Measurements from ENCODE around the gene GABPB2.

GABPB2 gene

DNA sequence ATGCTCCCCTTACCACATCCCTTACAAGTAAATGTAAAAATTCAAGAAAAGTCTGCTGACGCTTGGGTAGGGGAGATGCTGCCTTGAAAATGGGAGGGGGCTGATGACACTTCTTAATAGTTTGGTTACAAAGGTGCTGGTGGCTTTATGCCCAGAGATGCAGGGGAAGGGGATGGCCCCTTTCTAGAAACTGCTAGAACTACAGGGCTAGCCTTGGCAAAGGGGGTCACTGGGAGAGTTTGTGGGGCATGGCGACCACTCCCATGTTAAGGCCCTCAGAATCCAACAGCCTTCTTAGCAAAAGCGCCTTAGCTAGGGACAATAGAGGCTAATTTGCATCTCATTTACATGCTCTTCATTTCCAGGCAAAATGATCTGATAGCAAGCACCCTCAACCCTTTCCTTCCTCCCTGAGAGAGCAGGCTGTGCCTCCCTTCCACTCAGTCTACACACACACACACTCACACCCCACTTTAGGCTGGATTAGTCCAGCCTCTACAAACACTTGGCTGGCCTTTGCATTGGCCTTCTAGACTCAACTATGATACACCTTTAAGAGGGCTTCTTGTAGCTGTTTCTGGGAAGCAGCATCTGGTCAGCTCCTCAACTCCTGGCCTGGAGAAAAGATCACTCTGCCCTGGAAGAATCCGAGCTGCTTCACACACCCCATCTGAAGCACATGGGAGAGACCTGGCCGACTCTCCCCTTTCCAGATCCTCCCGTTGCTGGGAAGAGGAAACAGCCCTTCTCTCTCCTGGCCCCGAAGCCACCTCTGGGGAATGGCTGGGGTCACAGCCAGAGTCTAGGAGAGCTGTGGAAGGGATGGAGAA is 74.1 kb downstream of the GABPB2 start:
- TF ChIP-seq MYC (IDR thresholded peaks at IDR 0.05; ENCODE audit: low read depth, low read length) (no peak), POLR2A (IDR thresholded peaks at IDR 0.05; ENCODE audit: extremely low read depth, insufficient read length) (no peak)
- TF ChIP-seq, protein P1, sequence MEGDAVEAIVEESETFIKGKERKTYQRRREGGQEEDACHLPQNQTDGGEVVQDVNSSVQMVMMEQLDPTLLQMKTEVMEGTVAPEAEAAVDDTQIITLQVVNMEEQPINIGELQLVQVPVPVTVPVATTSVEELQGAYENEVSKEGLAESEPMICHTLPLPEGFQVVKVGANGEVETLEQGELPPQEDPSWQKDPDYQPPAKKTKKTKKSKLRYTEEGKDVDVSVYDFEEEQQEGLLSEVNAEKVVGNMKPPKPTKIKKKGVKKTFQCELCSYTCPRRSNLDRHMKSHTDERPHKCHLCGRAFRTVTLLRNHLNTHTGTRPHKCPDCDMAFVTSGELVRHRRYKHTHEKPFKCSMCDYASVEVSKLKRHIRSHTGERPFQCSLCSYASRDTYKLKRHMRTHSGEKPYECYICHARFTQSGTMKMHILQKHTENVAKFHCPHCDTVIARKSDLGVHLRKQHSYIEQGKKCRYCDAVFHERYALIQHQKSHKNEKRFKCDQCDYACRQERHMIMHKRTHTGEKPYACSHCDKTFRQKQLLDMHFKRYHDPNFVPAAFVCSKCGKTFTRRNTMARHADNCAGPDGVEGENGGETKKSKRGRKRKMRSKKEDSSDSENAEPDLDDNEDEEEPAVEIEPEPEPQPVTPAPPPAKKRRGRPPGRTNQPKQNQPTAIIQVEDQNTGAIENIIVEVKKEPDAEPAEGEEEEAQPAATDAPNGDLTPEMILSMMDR (IDR thresholded peaks at IDR 0.05; ENCODE audit: low read depth, low read length), result no peak
- no peak for DNase-seq (ENCODE audit: low read depth)

DNA sequence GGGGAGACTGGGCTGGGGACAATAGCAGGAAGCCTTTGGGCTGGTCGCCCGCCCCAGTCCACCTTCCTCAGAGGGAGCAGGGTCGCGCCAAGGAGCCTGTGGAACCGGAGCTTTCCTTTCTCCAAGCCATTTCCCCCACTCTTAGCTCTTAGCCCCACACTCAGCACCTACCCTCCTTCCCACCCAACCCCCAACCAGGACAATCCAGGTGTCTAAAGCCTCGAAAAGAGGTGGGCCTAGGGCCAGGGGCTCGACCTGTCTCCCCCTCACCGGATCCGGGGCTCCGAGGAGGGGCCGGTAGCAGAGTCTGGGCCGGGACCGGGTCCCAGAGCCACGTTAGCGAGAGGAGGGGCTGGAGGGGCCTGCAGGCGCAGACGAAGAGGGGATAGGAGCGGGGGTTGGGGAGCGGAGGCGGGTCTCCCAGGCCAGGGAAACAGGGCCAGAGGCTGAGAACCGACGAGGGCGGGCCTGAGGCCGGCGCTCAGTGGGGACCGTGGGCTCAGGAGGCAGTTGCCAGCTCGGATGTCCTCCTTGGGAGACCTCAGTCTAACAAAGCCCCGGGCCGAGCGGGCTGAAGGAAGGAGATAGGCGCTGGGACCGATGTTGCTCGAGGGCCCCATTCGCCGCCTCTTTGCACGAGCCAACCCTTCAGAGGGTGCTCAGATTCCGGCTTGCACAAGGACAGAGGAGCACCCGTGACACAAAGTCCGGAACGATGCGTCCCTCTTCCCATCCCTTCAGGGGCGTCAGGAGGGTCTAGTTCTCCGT is 74.9 kb downstream of the GABPB2 start:
- DNase-seq (ENCODE audit: low read depth), result no peak
- TF ChIP-seq MYC (IDR thresholded peaks at IDR 0.05; ENCODE audit: low read depth, low read length), result no peak
- TF ChIP-seq, protein P1 (IDR thresholded peaks at IDR 0.05; ENCODE audit: low read depth, low read length), result no peak
- TF ChIP-seq, protein P2, sequence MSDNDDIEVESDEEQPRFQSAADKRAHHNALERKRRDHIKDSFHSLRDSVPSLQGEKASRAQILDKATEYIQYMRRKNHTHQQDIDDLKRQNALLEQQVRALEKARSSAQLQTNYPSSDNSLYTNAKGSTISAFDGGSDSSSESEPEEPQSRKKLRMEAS (IDR thresholded peaks at IDR 0.05; ENCODE audit: low read depth, low read length), result no peak
- no peak for TF ChIP-seq POLR2A (IDR thresholded peaks at IDR 0.05; ENCODE audit: extremely low read depth, insufficient read length)
- no peak overlapping the region for H3K4me3 ChIP-seq (ENCODE audit: low read depth, low read length)

More for the DNA sequence above, 74.1 kb downstream of the GABPB2 start:
- no peak overlapping the region for H3K4me3 ChIP-seq (ENCODE audit: low read depth, low read length)

DNA sequence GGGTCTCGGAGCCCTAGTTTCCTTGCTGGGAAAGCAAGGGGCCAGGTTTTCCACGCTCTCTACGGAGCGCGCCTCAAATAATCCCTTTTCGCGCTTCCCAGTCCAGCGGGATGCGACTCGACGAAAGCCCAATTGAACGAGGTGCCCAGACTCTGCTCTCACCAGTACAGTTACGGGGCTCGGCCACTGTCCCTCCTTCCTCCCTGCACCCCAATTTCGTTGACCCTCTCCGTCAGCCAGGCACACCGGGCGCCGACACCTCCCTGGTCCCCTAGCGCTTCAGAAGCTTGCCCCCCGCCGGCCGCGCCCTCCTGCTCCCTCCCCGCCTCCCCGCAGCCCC is 75.5 kb downstream of the GABPB2 start:
- peak overlapping the region; percentile 53 for H3K4me3 ChIP-seq (ENCODE audit: low read depth, low read length)
- TF ChIP-seq POLR2A (IDR thresholded peaks at IDR 0.05; ENCODE audit: extremely low read depth, insufficient read length) (no peak), MYC (IDR thresholded peaks at IDR 0.05; ENCODE audit: low read depth, low read length) (no peak)
- TF ChIP-seq, protein P2 (IDR thresholded peaks at IDR 0.05; ENCODE audit: low read depth, low read length), result no peak
- TF ChIP-seq, protein P1 (IDR thresholded peaks at IDR 0.05; ENCODE audit: low read depth, low read length), result no peak
- no peak for DNase-seq (ENCODE audit: low read depth)

DNA sequence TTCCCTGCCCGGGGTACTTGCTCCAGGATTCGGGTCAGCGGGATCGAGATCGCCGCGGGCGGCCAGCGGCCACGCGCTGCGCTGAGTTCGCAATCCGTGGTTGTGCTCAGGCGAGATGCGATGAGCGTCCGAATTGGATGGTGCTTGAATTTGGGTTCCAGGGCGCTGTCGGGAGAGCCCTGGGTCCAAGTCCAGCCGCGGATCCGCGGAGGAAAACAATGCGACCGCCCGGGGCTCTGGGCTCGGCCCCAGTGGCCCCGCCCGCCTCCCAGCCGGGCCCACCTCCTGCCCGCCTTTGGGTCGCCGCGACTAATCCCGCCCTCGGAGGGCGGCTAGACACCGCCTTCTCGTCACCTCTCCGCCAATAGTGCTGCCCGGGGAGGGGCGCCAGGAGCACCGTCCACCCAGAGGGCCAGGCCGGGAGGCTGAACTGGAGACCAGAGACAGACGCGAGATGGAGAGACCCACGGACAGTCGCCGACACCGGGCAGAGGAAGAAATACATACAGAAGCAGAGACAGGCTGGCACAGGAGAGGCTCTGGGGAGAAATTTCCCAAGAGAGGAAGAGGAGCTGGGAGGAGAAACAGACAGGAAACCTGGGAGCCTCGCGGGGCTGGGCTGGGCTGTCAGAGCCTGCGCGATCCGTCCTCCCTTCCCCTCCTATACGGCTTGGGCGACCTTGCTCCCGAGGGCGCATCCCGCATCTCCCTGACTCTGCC is 76.0 kb downstream of the GABPB2 start, which contains the start of gene SEMA6C:
TSS of gene SEMA6C (minus strand) at position 220 of the 720 bp plus-strand sequence. CDS start 4,010 bp downstream, outside the sequence.
- DNase-seq (ENCODE audit: low read depth), result peak; percentile 89
- peak within 1 kb of the TSS; percentile 61 for H3K4me3 ChIP-seq (ENCODE audit: low read depth, low read length)
- TF ChIP-seq POLR2A (IDR thresholded peaks at IDR 0.05; ENCODE audit: extremely low read depth, insufficient read length), result no peak
- TF ChIP-seq MYC (IDR thresholded peaks at IDR 0.05; ENCODE audit: low read depth, low read length), result no peak
- TF ChIP-seq, protein P1 (IDR thresholded peaks at IDR 0.05; ENCODE audit: low read depth, low read length), result no peak
- TF ChIP-seq, protein P2 (IDR thresholded peaks at IDR 0.05; ENCODE audit: low read depth, low read length), result no peak

DNA sequence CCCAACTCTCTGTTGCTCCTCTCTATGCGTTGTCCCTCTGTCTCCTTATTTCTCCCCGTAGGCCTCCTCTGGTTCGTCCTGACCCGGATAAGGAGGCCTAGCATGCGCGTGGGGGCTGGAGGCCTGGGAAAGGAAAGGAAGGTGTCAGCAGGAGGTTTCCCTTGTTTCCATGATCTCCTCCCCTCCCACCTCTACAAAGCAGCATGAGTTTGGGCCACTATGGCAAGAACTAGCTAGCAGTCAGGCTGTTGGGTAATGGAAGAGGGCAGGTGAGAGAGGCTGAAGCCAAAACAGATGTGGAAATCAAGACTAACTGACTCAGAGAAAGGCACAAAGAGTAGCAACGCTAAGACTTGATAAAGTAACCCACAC is 76.6 kb downstream of the GABPB2 start:
- H3K4me3 ChIP-seq (ENCODE audit: low read depth, low read length), result peak overlapping the region; percentile 61
- DNase-seq (ENCODE audit: low read depth), result no peak
- TF ChIP-seq POLR2A (IDR thresholded peaks at IDR 0.05; ENCODE audit: extremely low read depth, insufficient read length), result no peak
- TF ChIP-seq, protein P2 (IDR thresholded peaks at IDR 0.05; ENCODE audit: low read depth, low read length), result no peak
- TF ChIP-seq, protein P1 (IDR thresholded peaks at IDR 0.05; ENCODE audit: low read depth, low read length), result no peak
- TF ChIP-seq MYC (IDR thresholded peaks at IDR 0.05; ENCODE audit: low read depth, low read length), result no peak

Measured in NB4 (cell line).